Measurements from ENCODE around the gene ZNF326. TPM values are rescaled to one million over a fixed set of nuclear protein-coding genes. Genes with fewer than 3 reads are reported as not detected.
A peak's percentile ranks its signal among the peaks of the same experiment; 100 is the strongest.

ZNF326 gene
- polyA plus RNA-seq, 1 donor (not counting 4 experiments of a cell fraction or from before 2014, with no cell fraction given), result 22.7 TPM

- DNase-seq (ENCODE audit: low read depth, low spot score), result no peak
- Histone ChIP-seq H3K9ac (ENCODE audit: control insufficient read depth, extremely low read depth, insufficient read depth, low read length) (no peak overlapping the region), H3K4me3 (ENCODE audit: control insufficient read depth in 2 of 3, extremely low read depth in 1 of 3, insufficient read depth in 2 of 3, low read depth in 1 of 3, low read length in 3 of 3) (no peak overlapping the region), H3K4me1 (ENCODE audit: control insufficient read depth, extremely low read depth, insufficient read depth, low read length) (peaks cover 31% of the 10 kb centered on the region), H4K20me1 (ENCODE audit: control insufficient read depth, extremely low read depth, insufficient read depth, low read length) (no peaks in the 10 kb centered on the region), H3K9me3 (ENCODE audit: control insufficient read depth, low read depth, low read length) (no peaks in the 10 kb centered on the region), H3K27ac (ENCODE audit: control insufficient read depth, insufficient read depth, low read length) (no peak overlapping the region), H3K27me3 (ENCODE audit: control insufficient read depth, extremely low read depth, insufficient read depth, low read length) (no peaks in the 10 kb centered on the region), H2AFZ (ENCODE audit: control insufficient read depth, low read length) (peak overlapping the region; percentile 23), H3K4me2 (ENCODE audit: control insufficient read depth, extremely low read depth, insufficient read depth, low read depth, low read length) (no peak overlapping the region), H3K9me1 (ENCODE audit: control insufficient read depth, extremely low read depth, insufficient read depth, low read length) (no peaks in the 10 kb centered on the region), H3K79me2 (ENCODE audit: control insufficient read depth, insufficient read depth, low read length) (no peaks in the 10 kb centered on the region), H3K36me3 (ENCODE audit: control insufficient read depth in 2 of 2, extremely low read depth in 1 of 2, insufficient read depth in 2 of 2, low read length in 2 of 2) (no peaks in the 10 kb centered on the region)
- TF ChIP-seq, protein P1, sequence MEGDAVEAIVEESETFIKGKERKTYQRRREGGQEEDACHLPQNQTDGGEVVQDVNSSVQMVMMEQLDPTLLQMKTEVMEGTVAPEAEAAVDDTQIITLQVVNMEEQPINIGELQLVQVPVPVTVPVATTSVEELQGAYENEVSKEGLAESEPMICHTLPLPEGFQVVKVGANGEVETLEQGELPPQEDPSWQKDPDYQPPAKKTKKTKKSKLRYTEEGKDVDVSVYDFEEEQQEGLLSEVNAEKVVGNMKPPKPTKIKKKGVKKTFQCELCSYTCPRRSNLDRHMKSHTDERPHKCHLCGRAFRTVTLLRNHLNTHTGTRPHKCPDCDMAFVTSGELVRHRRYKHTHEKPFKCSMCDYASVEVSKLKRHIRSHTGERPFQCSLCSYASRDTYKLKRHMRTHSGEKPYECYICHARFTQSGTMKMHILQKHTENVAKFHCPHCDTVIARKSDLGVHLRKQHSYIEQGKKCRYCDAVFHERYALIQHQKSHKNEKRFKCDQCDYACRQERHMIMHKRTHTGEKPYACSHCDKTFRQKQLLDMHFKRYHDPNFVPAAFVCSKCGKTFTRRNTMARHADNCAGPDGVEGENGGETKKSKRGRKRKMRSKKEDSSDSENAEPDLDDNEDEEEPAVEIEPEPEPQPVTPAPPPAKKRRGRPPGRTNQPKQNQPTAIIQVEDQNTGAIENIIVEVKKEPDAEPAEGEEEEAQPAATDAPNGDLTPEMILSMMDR (optimal IDR thresholded peaks at IDR 0.05 in 1 of 3, IDR thresholded peaks at IDR 0.05 in 1 of 3, conservative IDR thresholded peaks at IDR 0.05 in 1 of 3; ENCODE audit: extremely low read depth in 1 of 3, insufficient read depth in 2 of 3, low read length in 3 of 3), result no peak
- TF ChIP-seq EZH2 (IDR thresholded peaks at IDR 0.05; ENCODE audit: low read length), result no peak
- FAIRE-seq, result no peak
- dilution Hi-C loops (cut with MboI; ENCODE audit: extremely low pct_ligation_motif_present, low sequenced_read_pairs), result no loop called here
Measured at GRCh38 chr1:89949991-89950624, 44.8 kb upstream of the ZNF326 start.

DNA sequence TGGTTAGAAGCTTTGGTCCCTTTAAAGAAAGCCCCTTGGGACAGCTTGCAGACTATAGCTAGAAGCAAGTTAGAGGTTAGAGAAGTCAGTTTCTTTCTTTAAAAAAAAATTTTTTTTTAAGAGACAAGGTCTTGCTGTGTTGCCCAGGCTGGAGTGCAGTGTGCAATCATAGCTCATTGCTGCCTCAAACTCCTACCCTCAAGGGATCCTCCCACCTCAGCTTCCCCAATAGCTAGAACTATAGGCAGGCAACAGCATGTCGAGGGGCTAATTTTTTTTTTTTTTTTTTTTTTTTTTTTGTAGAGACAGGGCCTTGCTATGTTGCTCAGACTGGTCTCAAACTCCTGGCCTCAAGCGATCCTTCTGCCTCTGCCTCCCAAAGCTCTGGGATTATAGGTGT, 44.2 kb upstream of the ZNF326 start:
- Histone ChIP-seq H3K4me1 (ENCODE audit: control insufficient read depth, extremely low read depth, insufficient read depth, low read length) (peaks cover 28% of the 10 kb centered on the region), H3K27me3 (ENCODE audit: control insufficient read depth, extremely low read depth, insufficient read depth, low read length) (no peaks in the 10 kb centered on the region), H3K27ac (ENCODE audit: control insufficient read depth, insufficient read depth, low read length) (no peak overlapping the region), H2AFZ (ENCODE audit: control insufficient read depth, low read length) (no peak overlapping the region), H3K9me1 (ENCODE audit: control insufficient read depth, extremely low read depth, insufficient read depth, low read length) (no peaks in the 10 kb centered on the region), H3K79me2 (ENCODE audit: control insufficient read depth, insufficient read depth, low read length) (no peaks in the 10 kb centered on the region), H3K4me3 (ENCODE audit: control insufficient read depth in 2 of 3, extremely low read depth in 1 of 3, insufficient read depth in 2 of 3, low read depth in 1 of 3, low read length in 3 of 3) (no peak overlapping the region), H3K9ac (ENCODE audit: control insufficient read depth, extremely low read depth, insufficient read depth, low read length) (no peak overlapping the region), H4K20me1 (ENCODE audit: control insufficient read depth, extremely low read depth, insufficient read depth, low read length) (no peaks in the 10 kb centered on the region), H3K9me3 (ENCODE audit: control insufficient read depth, low read depth, low read length) (no peaks in the 10 kb centered on the region), H3K36me3 (ENCODE audit: control insufficient read depth in 2 of 2, extremely low read depth in 1 of 2, insufficient read depth in 2 of 2, low read length in 2 of 2) (no peaks in the 10 kb centered on the region), H3K4me2 (ENCODE audit: control insufficient read depth, extremely low read depth, insufficient read depth, low read depth, low read length) (no peak overlapping the region)
- dilution Hi-C loops (cut with MboI; ENCODE audit: extremely low pct_ligation_motif_present, low sequenced_read_pairs), result no loop called here
- DNase-seq (ENCODE audit: low read depth, low spot score), result no peak
- TF ChIP-seq, protein P1 (optimal IDR thresholded peaks at IDR 0.05 in 1 of 3, IDR thresholded peaks at IDR 0.05 in 1 of 3, conservative IDR thresholded peaks at IDR 0.05 in 1 of 3; ENCODE audit: extremely low read depth in 1 of 3, insufficient read depth in 2 of 3, low read length in 3 of 3), result no peak
- TF ChIP-seq EZH2 (IDR thresholded peaks at IDR 0.05; ENCODE audit: low read length), result no peak
- no peak for FAIRE-seq

Measured in keratinocyte (primary cell).